ENCODE results near the gene PARVG. TPM values are rescaled to one million over a fixed set of nuclear protein-coding genes. Genes with fewer than 3 reads are reported as not detected.

Gene PARVG
- total and polyA plus RNA-seq, 2 experiments from 2014 or later = not detected

GRCh38 chr22:44137415-44137814 is 43.3 kb upstream of the PARVG start:
- no peaks in the 10 kb centered on the region; the same call in 1 of the 2 replicates for H3F3A ChIP-seq (ENCODE audit: insufficient read depth)
- in situ Hi-C loops (cut with MboI) = no loop called here
- H3K4me3 ChIP-seq = no peak overlapping the region
- WGBS, 2 experiments (ENCODE audit: low coverage in 1 of 2, low lambda C conversion rate in 2 of 2, missing lambda C conversion rate in 2 of 2) = 98 to 100% methylated on average over 3 of the region's 3 CpGs
- H3K27ac ChIP-seq = no peak overlapping the region
- no peaks in the 10 kb centered on the region for H3K9me3 ChIP-seq (ENCODE audit: low read depth)
- 0 out of 2 replicates have a peak, but pooled peaks cover 3% of the 10 kb centered on the region for H3K4me1 ChIP-seq (ENCODE audit: insufficient read depth)
- no peak for DNase-seq
- peaks cover 38% of the 10 kb centered on the region for H3K36me3 ChIP-seq (ENCODE audit: low read depth)
- H3K4me2 ChIP-seq (ENCODE audit: unreplicated experiment) = no peak overlapping the region
- H3K9me2 ChIP-seq (ENCODE audit: insufficient read depth) = no peaks in the 10 kb centered on the region
- TF ChIP-seq EZH2phosphoT487 (IDR thresholded peaks at IDR 0.05; ENCODE audit: insufficient read depth, low read depth) (no peak), EZH2 (IDR thresholded peaks at IDR 0.05; ENCODE audit: insufficient read depth, poor library complexity, severe bottlenecking) (no peak)
- no peak overlapping the region for H2AFZ ChIP-seq
- no peak overlapping the region for H3K9ac ChIP-seq
- H3K79me2 ChIP-seq (ENCODE audit: insufficient read depth) = no peaks in the 10 kb centered on the region
- H3K27me3 ChIP-seq (replicated peaks; ENCODE audit: insufficient read depth) = no peaks in the 10 kb centered on the region
- no peaks in the 10 kb centered on the region for H4K20me1 ChIP-seq (ENCODE audit: insufficient read depth)

- H2AFZ ChIP-seq = no peak overlapping the region
- in situ Hi-C loops (cut with MboI) = no loop called here
- H3K27me3 ChIP-seq (replicated peaks; ENCODE audit: insufficient read depth) = no peaks in the 10 kb centered on the region
- no peak overlapping the region for H3K4me2 ChIP-seq (ENCODE audit: unreplicated experiment)
- H3K27ac ChIP-seq = no peak overlapping the region
- no peaks in the 10 kb centered on the region for H3K4me1 ChIP-seq (ENCODE audit: insufficient read depth)
- H3K4me3 ChIP-seq = no peak overlapping the region
- no peak for DNase-seq
- H3K9ac ChIP-seq = no peak overlapping the region
- H3K9me2 ChIP-seq (ENCODE audit: insufficient read depth) = no peaks in the 10 kb centered on the region
- no peaks in the 10 kb centered on the region for H3K79me2 ChIP-seq (ENCODE audit: insufficient read depth)
- peaks cover 35% of the 10 kb centered on the region for H3K36me3 ChIP-seq (ENCODE audit: low read depth)
- 98 to 99% methylated on average over 6 of the region's 6 CpGs for WGBS, 2 experiments (ENCODE audit: low coverage in 1 of 2, low lambda C conversion rate in 2 of 2, missing lambda C conversion rate in 2 of 2)
- H3K9me3 ChIP-seq (ENCODE audit: low read depth) = no peaks in the 10 kb centered on the region
- no peak for TF ChIP-seq EZH2 (IDR thresholded peaks at IDR 0.05; ENCODE audit: insufficient read depth, poor library complexity, severe bottlenecking)
- TF ChIP-seq EZH2phosphoT487 (IDR thresholded peaks at IDR 0.05; ENCODE audit: insufficient read depth, low read depth) = no peak
- H4K20me1 ChIP-seq (ENCODE audit: insufficient read depth) = no peaks in the 10 kb centered on the region
- H3F3A ChIP-seq (ENCODE audit: insufficient read depth) = no peaks in the 10 kb centered on the region
Measured at GRCh38 chr22:44139773-44140172, 41.0 kb upstream of the PARVG start.

- H3K36me3 ChIP-seq (ENCODE audit: low read depth) = peaks cover 11% of the 10 kb centered on the region
- no peak overlapping the region for H3K9ac ChIP-seq
- H3F3A ChIP-seq (ENCODE audit: insufficient read depth) = no peaks in the 10 kb centered on the region
- H3K79me2 ChIP-seq (ENCODE audit: insufficient read depth) = no peaks in the 10 kb centered on the region
- no peak overlapping the region for H3K4me2 ChIP-seq (ENCODE audit: unreplicated experiment)
- in situ Hi-C loops (cut with MboI) = no loop called here
- no peaks in the 10 kb centered on the region for H4K20me1 ChIP-seq (ENCODE audit: insufficient read depth)
- H3K9me3 ChIP-seq (ENCODE audit: low read depth) = no peaks in the 10 kb centered on the region
- TF ChIP-seq EZH2 (IDR thresholded peaks at IDR 0.05; ENCODE audit: insufficient read depth, poor library complexity, severe bottlenecking) (no peak), EZH2phosphoT487 (IDR thresholded peaks at IDR 0.05; ENCODE audit: insufficient read depth, low read depth) (no peak)
- no peak overlapping the region for H2AFZ ChIP-seq
- no peak overlapping the region for H3K4me3 ChIP-seq
- DNase-seq = no peak
- H3K27me3 ChIP-seq (replicated peaks; ENCODE audit: insufficient read depth) = no peaks in the 10 kb centered on the region
- no peaks in the 10 kb centered on the region for H3K4me1 ChIP-seq (ENCODE audit: insufficient read depth)
- no peaks in the 10 kb centered on the region for H3K9me2 ChIP-seq (ENCODE audit: insufficient read depth)
- 89% methylated on average over 16 of the region's 16 CpGs for WGBS, 2 experiments (ENCODE audit: low coverage in 1 of 2, low lambda C conversion rate in 2 of 2, missing lambda C conversion rate in 2 of 2)
- no peak overlapping the region for H3K27ac ChIP-seq
Measured at GRCh38 chr22:44142421-44143104, 38.2 kb upstream of the PARVG start.

GRCh38 chr22:44143105-44143474 is 37.6 kb upstream of the PARVG start:
- H2AFZ ChIP-seq = no peak overlapping the region
- TF ChIP-seq EZH2phosphoT487 (IDR thresholded peaks at IDR 0.05; ENCODE audit: insufficient read depth, low read depth) (no peak), EZH2 (IDR thresholded peaks at IDR 0.05; ENCODE audit: insufficient read depth, poor library complexity, severe bottlenecking) (no peak)
- peaks cover 6% of the 10 kb centered on the region for H3K36me3 ChIP-seq (ENCODE audit: low read depth)
- H3K4me3 ChIP-seq = no peak overlapping the region
- H3K27ac ChIP-seq = no peak overlapping the region
- no peaks in the 10 kb centered on the region for H3K9me2 ChIP-seq (ENCODE audit: insufficient read depth)
- no peaks in the 10 kb centered on the region for H3K27me3 ChIP-seq (replicated peaks; ENCODE audit: insufficient read depth)
- no peak overlapping the region for H3K9ac ChIP-seq
- in situ Hi-C loops (cut with MboI) = no loop called here
- no peaks in the 10 kb centered on the region for H3K4me1 ChIP-seq (ENCODE audit: insufficient read depth)
- no peaks in the 10 kb centered on the region for H4K20me1 ChIP-seq (ENCODE audit: insufficient read depth)
- no peaks in the 10 kb centered on the region for H3K9me3 ChIP-seq (ENCODE audit: low read depth)
- H3K79me2 ChIP-seq (ENCODE audit: insufficient read depth) = no peaks in the 10 kb centered on the region
- WGBS, 2 experiments (ENCODE audit: low coverage in 1 of 2, low lambda C conversion rate in 2 of 2, missing lambda C conversion rate in 2 of 2) = 30 to 40% methylated on average over 4 of the region's 4 CpGs
- DNase-seq = no peak
- H3K4me2 ChIP-seq (ENCODE audit: unreplicated experiment) = no peak overlapping the region
- H3F3A ChIP-seq (ENCODE audit: insufficient read depth) = no peaks in the 10 kb centered on the region

Data from GM23248 (cell line).